K562 (cell line): ENCODE data around the gene DELE1. TPM values are rescaled to one million over a fixed set of nuclear protein-coding genes. Genes with fewer than 3 reads are reported as not detected.
A peak's percentile ranks its signal among the peaks of the same experiment; 100 is the strongest.

Experiments
- KHSRP ChIP-seq: fragments of 450-650 bp; IDR thresholded peaks from 2 replicates; pipeline ENCODE4 v1.6.1; 2017
- KLF16 ChIP-seq: IDR thresholded peaks from 2 replicates; pipeline ENCODE4 v1.6.1; 2016; ENCODE audit warnings: antibody characterized with exemption
- PML ChIP-seq: IDR thresholded peaks from 2 replicates; pipeline ENCODE4 v1.6.1; 2012; ENCODE audit warnings: low read length, inconsistent platforms
- SRSF9 ChIP-seq: fragments of 200-400 bp; formaldehyde crosslinking; IDR thresholded peaks from 2 replicates; pipeline ENCODE4 v1.6.1; 2017; ENCODE audit warnings: low read depth, low read length, borderline replicate concordance
- SUPT5H ChIP-seq: fragments of 450-650 bp; IDR thresholded peaks from 2 replicates; pipeline ENCODE4 v1.6.1; 2016
- ZBTB7A ChIP-seq: IDR thresholded peaks from 2 replicates; pipeline ENCODE4 v1.6.1; 2011; ENCODE audit warnings: low read depth, mild to moderate bottlenecking, low read length, moderate library complexity, borderline replicate concordance; ENCODE audit not compliant: control insufficient read depth
- ZNF23 ChIP-seq: fragments of 250-450 bp; sonication (Bioruptor Pico); IDR thresholded peaks from 2 replicates; pipeline ENCODE4 v1.4.0; 2020; ENCODE audit warnings: mild to moderate bottlenecking
- ZNF695 ChIP-seq: fragments of 450-650 bp; formaldehyde crosslinking; IDR thresholded peaks from 2 replicates; pipeline ENCODE4 v1.4.0; 2020; ENCODE audit warnings: mild to moderate bottlenecking, moderate library complexity
- ZNF785 ChIP-seq: fragments of 250-450 bp; sonication (Bioruptor Pico); IDR thresholded peaks from 2 replicates; pipeline ENCODE4 v1.4.0; 2020; ENCODE audit warnings: mild to moderate bottlenecking
- polyA plus RNA-seq, 8 experiments: library from polyadenylated mRNA; depleted of rRNA in 4 of 8; stranded (reverse) in 5 of 8; unstranded in 3 of 8; fragments of >200 nt; fragmentation: Nextera tagmentation in 2 of 8; fragmentation: Illumina TruSeq in 1 of 8; extraction: Ambion mirVana in 2 of 8; extraction: Trizol in 1 of 8; gene quantifications; 2 replicates each; pipeline versions ENCODE4 v1.2.1 to v1.2.3, GENCODE V29; 2011 to 2014; ENCODE audit warnings: inconsistent platforms in 1 of 8, missing spikeins in 1 of 8
- total RNA-seq, 7 experiments: library from RNA; depleted of rRNA in 6 of 7; stranded (reverse); fragments of >200 nt in 6 of 7; fragmentation: Illumina TruSeq in 2 of 7; extraction: Trizol in 2 of 7; gene quantifications; 2 replicates each; pipeline versions ENCODE4 v1.2.1 to v1.2.3, GENCODE V29; 2011 to 2021; ENCODE audit warnings: low replicate concordance in 1 of 7
- TF ChIP-seq, protein P1 (sequence below): fragments of 250-450 bp; sonication (Bioruptor Pico); IDR thresholded peaks from 2 replicates; pipeline ENCODE4 v1.9.0; 2021; ENCODE audit warnings: mild to moderate bottlenecking, inconsistent platforms
- TF ChIP-seq, protein P2 (sequence below): fragments of 200-800 bp; sonication (Bioruptor generic); IDR thresholded peaks from 2 replicates; pipeline ENCODE4 v1.6.1; 2016; ENCODE audit warnings: missing genetic modification characterization, missing compliant biosample characterization
- TF ChIP-seq, protein P3 (sequence below): fragments of 250-450 bp; sonication (Bioruptor Pico); IDR thresholded peaks from 2 replicates; pipeline ENCODE4 v1.4.0; 2020; ENCODE audit warnings: mild to moderate bottlenecking, moderate library complexity, borderline replicate concordance
- TF ChIP-seq, protein P4 (sequence below): fragments of 250-450 bp; sonication (Bioruptor Pico); IDR thresholded peaks from 2 replicates; pipeline ENCODE4 v1.8.0; 2022; ENCODE audit warnings: moderate library complexity, mild to moderate bottlenecking, inconsistent platforms
- TF ChIP-seq, protein P5 (sequence below): fragments of 450-650 bp; formaldehyde crosslinking; IDR thresholded peaks from 2 replicates; pipeline ENCODE4 v1.4.0; 2022; ENCODE audit warnings: missing genetic modification characterization

DELE1 gene
- total and polyA plus RNA-seq, 9 of the 15 experiments (the other 6 are each of a cell fraction or from before 2014, with no cell fraction given), result 16.6 to 74.4 (median 49.8) TPM

DNA sequence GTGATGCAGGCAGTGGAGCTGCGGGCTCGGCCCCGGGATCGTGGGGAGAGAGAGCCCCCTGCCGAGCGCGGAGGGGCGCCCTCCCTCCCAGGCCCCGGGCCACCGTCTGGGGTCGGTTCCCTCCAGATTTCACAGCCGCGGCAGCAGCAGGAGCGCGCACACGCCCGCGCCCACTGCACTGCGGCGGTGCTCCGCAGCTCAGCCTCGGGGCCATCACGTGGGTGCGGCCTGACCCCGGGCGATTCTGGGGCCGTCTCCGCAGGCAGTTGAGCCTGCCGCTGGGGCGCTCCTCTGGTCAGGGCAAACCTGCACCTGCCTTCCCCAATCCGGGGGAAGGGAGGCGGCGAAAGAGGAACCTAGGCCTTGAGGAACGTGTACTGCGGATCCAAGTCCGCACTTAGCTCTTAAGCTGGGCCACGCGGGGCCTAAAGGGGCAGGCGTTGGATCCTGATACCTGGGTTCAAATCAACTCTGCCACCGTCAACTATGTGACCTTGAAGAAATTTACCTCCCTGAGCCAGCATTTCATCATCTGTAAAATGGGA lies 9.4 kb upstream of the DELE1 start (continued):
- TF ChIP-seq, protein P1, sequence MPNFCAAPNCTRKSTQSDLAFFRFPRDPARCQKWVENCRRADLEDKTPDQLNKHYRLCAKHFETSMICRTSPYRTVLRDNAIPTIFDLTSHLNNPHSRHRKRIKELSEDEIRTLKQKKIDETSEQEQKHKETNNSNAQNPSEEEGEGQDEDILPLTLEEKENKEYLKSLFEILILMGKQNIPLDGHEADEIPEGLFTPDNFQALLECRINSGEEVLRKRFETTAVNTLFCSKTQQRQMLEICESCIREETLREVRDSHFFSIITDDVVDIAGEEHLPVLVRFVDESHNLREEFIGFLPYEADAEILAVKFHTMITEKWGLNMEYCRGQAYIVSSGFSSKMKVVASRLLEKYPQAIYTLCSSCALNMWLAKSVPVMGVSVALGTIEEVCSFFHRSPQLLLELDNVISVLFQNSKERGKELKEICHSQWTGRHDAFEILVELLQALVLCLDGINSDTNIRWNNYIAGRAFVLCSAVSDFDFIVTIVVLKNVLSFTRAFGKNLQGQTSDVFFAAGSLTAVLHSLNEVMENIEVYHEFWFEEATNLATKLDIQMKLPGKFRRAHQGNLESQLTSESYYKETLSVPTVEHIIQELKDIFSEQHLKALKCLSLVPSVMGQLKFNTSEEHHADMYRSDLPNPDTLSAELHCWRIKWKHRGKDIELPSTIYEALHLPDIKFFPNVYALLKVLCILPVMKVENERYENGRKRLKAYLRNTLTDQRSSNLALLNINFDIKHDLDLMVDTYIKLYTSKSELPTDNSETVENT (CRISPR knock-in tag), result 0 out of 2 replicates have a peak, but pooled peaks have one; percentile 39
- no peak for TF ChIP-seq SUPT5H
- TF ChIP-seq ZNF23 (CRISPR knock-in tag), result no peak
- TF ChIP-seq, protein P2, sequence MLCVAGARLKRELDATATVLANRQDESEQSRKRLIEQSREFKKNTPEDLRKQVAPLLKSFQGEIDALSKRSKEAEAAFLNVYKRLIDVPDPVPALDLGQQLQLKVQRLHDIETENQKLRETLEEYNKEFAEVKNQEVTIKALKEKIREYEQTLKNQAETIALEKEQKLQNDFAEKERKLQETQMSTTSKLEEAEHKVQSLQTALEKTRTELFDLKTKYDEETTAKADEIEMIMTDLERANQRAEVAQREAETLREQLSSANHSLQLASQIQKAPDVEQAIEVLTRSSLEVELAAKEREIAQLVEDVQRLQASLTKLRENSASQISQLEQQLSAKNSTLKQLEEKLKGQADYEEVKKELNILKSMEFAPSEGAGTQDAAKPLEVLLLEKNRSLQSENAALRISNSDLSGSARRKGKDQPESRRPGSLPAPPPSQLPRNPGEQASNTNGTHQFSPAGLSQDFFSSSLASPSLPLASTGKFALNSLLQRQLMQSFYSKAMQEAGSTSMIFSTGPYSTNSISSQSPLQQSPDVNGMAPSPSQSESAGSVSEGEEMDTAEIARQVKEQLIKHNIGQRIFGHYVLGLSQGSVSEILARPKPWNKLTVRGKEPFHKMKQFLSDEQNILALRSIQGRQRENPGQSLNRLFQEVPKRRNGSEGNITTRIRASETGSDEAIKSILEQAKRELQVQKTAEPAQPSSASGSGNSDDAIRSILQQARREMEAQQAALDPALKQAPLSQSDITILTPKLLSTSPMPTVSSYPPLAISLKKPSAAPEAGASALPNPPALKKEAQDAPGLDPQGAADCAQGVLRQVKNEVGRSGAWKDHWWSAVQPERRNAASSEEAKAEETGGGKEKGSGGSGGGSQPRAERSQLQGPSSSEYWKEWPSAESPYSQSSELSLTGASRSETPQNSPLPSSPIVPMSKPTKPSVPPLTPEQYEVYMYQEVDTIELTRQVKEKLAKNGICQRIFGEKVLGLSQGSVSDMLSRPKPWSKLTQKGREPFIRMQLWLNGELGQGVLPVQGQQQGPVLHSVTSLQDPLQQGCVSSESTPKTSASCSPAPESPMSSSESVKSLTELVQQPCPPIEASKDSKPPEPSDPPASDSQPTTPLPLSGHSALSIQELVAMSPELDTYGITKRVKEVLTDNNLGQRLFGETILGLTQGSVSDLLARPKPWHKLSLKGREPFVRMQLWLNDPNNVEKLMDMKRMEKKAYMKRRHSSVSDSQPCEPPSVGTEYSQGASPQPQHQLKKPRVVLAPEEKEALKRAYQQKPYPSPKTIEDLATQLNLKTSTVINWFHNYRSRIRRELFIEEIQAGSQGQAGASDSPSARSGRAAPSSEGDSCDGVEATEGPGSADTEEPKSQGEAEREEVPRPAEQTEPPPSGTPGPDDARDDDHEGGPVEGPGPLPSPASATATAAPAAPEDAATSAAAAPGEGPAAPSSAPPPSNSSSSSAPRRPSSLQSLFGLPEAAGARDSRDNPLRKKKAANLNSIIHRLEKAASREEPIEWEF, result no peak
- TF ChIP-seq, protein P3, sequence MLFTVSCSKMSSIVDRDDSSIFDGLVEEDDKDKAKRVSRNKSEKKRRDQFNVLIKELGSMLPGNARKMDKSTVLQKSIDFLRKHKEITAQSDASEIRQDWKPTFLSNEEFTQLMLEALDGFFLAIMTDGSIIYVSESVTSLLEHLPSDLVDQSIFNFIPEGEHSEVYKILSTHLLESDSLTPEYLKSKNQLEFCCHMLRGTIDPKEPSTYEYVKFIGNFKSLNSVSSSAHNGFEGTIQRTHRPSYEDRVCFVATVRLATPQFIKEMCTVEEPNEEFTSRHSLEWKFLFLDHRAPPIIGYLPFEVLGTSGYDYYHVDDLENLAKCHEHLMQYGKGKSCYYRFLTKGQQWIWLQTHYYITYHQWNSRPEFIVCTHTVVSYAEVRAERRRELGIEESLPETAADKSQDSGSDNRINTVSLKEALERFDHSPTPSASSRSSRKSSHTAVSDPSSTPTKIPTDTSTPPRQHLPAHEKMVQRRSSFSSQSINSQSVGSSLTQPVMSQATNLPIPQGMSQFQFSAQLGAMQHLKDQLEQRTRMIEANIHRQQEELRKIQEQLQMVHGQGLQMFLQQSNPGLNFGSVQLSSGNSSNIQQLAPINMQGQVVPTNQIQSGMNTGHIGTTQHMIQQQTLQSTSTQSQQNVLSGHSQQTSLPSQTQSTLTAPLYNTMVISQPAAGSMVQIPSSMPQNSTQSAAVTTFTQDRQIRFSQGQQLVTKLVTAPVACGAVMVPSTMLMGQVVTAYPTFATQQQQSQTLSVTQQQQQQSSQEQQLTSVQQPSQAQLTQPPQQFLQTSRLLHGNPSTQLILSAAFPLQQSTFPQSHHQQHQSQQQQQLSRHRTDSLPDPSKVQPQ, result no peak
- no peak for TF ChIP-seq ZNF695 (CRISPR knock-in tag)
- TF ChIP-seq KHSRP, result no peak
- TF ChIP-seq SRSF9, result no peak
- TF ChIP-seq, protein P4, sequence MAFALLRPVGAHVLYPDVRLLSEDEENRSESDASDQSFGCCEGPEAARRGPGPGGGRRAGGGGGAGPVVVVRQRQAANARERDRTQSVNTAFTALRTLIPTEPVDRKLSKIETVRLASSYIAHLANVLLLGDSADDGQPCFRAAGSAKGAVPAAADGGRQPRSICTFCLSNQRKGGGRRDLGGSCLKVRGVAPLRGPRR, result no peak
- no peak for TF ChIP-seq PML
- peak; percentile 64; the same call in 1 of the 2 replicates for TF ChIP-seq ZBTB7A
- TF ChIP-seq ZNF785 (CRISPR knock-in tag), result no peak
- TF ChIP-seq KLF16, result no peak
- TF ChIP-seq, protein P5, sequence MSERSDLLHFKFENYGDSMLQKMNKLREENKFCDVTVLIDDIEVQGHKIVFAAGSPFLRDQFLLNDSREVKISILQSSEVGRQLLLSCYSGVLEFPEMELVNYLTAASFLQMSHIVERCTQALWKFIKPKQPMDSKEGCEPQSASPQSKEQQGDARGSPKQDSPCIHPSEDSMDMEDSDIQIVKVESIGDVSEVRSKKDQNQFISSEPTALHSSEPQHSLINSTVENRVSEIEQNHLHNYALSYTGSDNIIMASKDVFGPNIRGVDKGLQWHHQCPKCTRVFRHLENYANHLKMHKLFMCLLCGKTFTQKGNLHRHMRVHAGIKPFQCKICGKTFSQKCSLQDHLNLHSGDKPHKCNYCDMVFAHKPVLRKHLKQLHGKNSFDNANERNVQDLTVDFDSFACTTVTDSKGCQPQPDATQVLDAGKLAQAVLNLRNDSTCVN (CRISPR knock-in tag), result no peak
